ENCODE results near the gene RAC2. TPM values are rescaled to one million over a fixed set of nuclear protein-coding genes. Genes with fewer than 3 reads are reported as not detected.

The RAC2 gene
- total RNA-seq, 4 donors from 2014 or later: 4.1 to 21.9 (median 7.2) TPM

DNA sequence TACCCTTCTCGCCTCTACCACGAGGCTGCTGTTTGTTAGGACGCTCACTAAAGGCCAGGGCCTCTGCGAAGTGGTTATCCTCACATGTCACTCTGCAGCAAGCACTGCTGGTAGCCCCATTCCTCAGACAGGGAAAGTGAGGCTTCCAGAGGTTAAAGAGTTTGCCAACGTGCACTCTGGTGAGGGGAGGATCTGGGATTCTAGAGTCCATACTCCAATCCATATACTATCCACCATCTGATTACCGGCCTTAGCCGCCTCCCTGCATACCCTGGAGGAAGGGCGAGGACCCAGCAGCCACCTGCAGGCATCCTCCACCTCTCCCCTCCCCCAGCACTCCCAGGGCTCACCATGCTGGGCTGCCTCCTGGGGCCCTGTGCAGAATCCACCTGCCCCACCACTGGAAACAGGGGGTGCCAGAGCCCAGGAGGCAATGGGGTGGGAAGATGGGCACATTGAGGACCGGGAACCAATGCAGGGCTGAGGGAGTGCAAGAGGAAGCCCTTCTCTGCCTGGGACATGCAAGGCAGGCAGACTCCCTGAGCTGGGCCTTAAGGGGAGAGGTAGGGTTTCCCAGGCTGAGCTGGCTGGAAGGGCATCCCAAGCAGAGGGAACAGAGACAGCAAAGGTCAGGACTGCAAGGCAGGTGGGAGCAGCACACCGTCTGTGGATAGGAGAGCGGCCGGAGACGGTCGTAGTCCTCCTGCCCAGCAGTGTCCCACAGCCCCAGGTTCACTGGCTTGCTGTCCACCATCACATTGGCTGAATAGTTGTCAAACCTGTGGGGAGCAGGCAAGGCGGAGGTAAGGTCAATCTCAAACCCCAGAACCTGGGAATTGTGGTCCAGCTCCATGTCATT lies 11.7 kb downstream of the RAC2 start:
- DNase-seq (ENCODE audit: extremely low spot score): no peak
- intact Hi-C loops (cut with DNase I): no loop called here
- 90% methylated on average over 10 of the region's 15 CpGs for WGBS
- Histone ChIP-seq H3K4me3 (no peak overlapping the region), H3K36me3 (no peaks in the 10 kb centered on the region), H3K27me3 (peaks cover 0 to 99% (median 8%) of the 10 kb centered on the region in 4 donors), H3K9me3 (no peaks in the 10 kb centered on the region), H3K27ac (replicated peaks in 1 of 4) (no peak overlapping the region), H3K4me1 (peaks cover 0 to 13% (median 8%) of the 10 kb centered on the region in 4 donors)
- no peak for TF ChIP-seq POLR2AphosphoS5 (IDR thresholded peaks at IDR 0.05)
- TF ChIP-seq, protein P1, sequence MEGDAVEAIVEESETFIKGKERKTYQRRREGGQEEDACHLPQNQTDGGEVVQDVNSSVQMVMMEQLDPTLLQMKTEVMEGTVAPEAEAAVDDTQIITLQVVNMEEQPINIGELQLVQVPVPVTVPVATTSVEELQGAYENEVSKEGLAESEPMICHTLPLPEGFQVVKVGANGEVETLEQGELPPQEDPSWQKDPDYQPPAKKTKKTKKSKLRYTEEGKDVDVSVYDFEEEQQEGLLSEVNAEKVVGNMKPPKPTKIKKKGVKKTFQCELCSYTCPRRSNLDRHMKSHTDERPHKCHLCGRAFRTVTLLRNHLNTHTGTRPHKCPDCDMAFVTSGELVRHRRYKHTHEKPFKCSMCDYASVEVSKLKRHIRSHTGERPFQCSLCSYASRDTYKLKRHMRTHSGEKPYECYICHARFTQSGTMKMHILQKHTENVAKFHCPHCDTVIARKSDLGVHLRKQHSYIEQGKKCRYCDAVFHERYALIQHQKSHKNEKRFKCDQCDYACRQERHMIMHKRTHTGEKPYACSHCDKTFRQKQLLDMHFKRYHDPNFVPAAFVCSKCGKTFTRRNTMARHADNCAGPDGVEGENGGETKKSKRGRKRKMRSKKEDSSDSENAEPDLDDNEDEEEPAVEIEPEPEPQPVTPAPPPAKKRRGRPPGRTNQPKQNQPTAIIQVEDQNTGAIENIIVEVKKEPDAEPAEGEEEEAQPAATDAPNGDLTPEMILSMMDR (IDR thresholded peaks at IDR 0.05): no peak
- no peak for TF ChIP-seq POLR2A (IDR thresholded peaks at IDR 0.05; ENCODE audit: low read depth)
- no peak for TF ChIP-seq EP300 (IDR thresholded peaks at IDR 0.05)

DNA sequence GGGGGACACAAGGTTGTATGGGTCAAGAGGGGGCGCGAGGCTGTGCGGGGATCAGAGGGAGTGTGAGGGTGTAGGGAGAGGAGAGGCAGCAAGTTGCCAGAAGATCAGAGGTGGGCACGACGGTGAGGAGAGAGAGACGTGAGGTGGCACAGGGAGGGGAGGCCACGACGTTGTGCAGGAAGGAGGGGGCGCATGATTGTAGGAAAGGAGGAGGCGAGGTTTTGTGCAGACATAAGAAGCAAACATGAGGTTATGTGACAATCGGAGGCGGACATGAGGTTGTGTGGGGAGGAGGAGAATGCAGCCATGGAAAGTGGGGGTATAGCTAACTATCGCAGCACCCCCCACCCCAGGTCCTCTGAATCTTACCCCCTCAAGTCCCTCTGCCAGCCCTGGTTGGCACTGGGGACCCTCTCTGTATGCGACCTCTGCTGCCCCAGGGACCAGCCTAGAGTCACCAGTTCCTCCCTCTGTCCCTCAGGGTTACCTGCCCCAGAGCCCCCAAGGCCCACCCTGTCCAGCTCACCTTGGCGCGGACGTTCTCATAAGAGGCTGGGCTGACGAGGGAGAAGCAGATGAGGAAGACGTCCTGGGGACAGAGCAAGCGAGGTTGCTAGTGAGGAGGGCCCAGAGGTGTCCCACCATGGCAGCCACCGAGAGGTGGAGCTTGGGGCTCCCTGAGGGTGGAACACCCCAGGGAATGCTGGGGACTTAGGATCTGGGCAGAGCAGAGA lies 12.5 kb downstream of the RAC2 start:
- no peak for TF ChIP-seq POLR2A (IDR thresholded peaks at IDR 0.05; ENCODE audit: low read depth)
- TF ChIP-seq POLR2AphosphoS5 (IDR thresholded peaks at IDR 0.05): no peak
- TF ChIP-seq, protein P1 (IDR thresholded peaks at IDR 0.05): no peak
- no peak for TF ChIP-seq EP300 (IDR thresholded peaks at IDR 0.05)
- H3K4me3 ChIP-seq: no peak overlapping the region
- H3K4me1 ChIP-seq: peaks cover 0 to 13% (median 8%) of the 10 kb centered on the region in 4 donors
- H3K27me3 ChIP-seq: peaks cover 0 to 91% (median 8%) of the 10 kb centered on the region in 4 donors
- no peaks in the 10 kb centered on the region for H3K9me3 ChIP-seq
- no peak overlapping the region for H3K27ac ChIP-seq (replicated peaks in 1 of 4)
- 80% methylated on average over 13 of the region's 21 CpGs for WGBS
- intact Hi-C loops (cut with DNase I): no loop called here
- DNase-seq (ENCODE audit: extremely low spot score): no peak
- no peaks in the 10 kb centered on the region for H3K36me3 ChIP-seq

DNA sequence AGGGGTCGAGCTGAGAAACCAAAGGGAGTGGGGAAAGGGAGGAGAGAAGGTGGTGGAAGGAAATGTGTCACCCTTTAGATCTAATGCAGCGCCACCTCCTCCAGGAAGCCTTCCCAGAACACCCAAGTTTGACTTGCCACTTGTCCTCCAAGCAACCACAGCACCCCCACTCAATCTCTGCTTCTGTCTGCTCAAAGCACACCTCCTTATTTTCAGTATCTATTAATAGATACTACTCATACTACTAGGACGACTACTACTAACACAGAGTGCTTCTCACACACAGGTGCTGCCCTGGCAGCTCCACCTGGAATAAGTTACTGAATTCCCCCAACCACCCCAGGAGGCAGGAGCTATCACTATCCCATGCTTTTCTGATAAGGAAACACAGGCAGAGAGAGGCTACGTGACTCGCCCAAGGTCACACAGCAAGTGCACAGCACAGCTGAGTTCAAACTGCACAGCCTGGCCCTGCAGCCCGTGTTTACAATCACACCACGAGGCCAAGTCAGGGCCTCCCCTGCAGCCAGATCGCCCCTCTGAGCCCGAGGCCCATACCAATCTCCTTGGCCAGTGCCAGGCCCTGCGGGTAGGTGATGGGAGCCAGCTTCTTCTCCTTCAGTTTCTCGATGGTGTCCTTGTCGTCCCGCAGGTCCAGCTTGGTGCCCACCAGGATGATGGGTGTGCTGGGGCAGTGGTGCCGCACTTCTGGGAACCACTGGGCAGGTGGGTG lies 13.2 kb downstream of the RAC2 start:
- TF ChIP-seq EP300 (IDR thresholded peaks at IDR 0.05): no peak
- TF ChIP-seq POLR2AphosphoS5 (IDR thresholded peaks at IDR 0.05): no peak
- TF ChIP-seq, protein P1 (IDR thresholded peaks at IDR 0.05): no peak
- TF ChIP-seq POLR2A (IDR thresholded peaks at IDR 0.05; ENCODE audit: low read depth): no peak
- H3K9me3 ChIP-seq: no peaks in the 10 kb centered on the region
- intact Hi-C loops (cut with DNase I): no loop called here
- 79% methylated on average over 11 of the region's 14 CpGs for WGBS
- no peak for DNase-seq (ENCODE audit: extremely low spot score)
- no peak overlapping the region for H3K27ac ChIP-seq (replicated peaks in 1 of 4)
- H3K36me3 ChIP-seq: no peaks in the 10 kb centered on the region
- H3K27me3 ChIP-seq: peaks cover 0 to 84% (median 5%) of the 10 kb centered on the region in 4 donors
- no peak overlapping the region for H3K4me3 ChIP-seq
- H3K4me1 ChIP-seq: peaks cover 0 to 13% (median 8%) of the 10 kb centered on the region in 4 donors

DNA sequence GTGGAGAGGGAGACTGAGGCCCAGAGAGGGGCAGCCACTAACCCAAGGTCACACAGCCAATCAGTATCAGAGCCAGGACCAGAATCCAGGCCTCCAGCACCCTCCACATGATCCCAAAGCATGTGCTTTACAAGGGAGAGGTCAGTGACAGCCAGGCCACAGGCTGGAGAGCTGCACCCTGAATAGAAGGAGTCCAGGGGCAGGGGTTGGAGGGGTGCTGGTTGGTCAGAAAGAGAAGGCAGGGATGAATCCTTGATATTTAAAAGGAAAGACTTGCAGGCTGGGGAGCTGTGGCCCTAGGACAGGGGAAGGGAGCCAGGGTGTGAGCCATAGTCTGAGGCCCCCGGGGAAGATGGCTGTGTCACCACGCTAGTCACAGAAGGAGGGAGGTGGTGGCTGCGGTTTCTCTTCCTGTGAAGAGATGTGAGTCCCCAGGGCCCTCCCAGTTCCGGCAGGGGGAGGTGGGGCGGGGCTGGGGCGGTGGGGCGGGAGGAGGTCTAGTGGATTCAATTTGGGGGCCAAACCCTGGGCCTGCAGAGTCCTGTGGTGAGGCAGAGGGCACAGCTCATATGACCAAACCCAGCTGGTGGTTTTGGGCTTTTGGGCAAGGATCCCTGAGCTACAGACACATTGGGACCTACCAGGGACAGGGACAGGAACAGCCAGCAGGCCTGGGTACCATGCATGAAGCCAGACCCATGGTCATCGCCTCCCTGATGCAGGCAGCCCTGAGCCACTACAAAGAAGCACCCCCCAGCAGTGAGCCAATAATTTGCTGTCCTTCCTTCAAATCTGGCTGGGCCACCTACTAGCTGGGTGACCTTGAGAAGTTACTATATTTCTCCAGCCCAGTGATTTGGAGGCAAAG lies 14.0 kb downstream of the RAC2 start:
- H3K27me3 ChIP-seq: peaks cover 0 to 76% (median 1%) of the 10 kb centered on the region in 4 donors
- TF ChIP-seq, protein P1 (IDR thresholded peaks at IDR 0.05): no peak
- no peak for TF ChIP-seq POLR2AphosphoS5 (IDR thresholded peaks at IDR 0.05)
- TF ChIP-seq EP300 (IDR thresholded peaks at IDR 0.05): no peak
- no peak for TF ChIP-seq POLR2A (IDR thresholded peaks at IDR 0.05; ENCODE audit: low read depth)
- WGBS: 63% methylated on average over 5 of the region's 8 CpGs

More for the DNA sequence above, 14.0 kb downstream of the RAC2 start:
- DNase-seq (ENCODE audit: extremely low spot score): no peak
- Histone ChIP-seq H3K4me3 (no peak overlapping the region), H3K9me3 (no peaks in the 10 kb centered on the region), H3K36me3 (no peaks in the 10 kb centered on the region), H3K4me1 (peaks cover 0 to 13% (median 8%) of the 10 kb centered on the region in 4 donors), H3K27ac (replicated peaks in 1 of 4) (no peak overlapping the region)
- intact Hi-C loops (cut with DNase I): no loop called here

Measured in esophagus muscularis mucosa (tissue), 4 donors.